ENCODE results near the gene HUS1. TPM values are rescaled to one million over a fixed set of nuclear protein-coding genes. Genes with fewer than 3 reads are reported as not detected.
"Not testable (repeated sequence)": the region's sequence is repeated elsewhere in the genome, so short reads cannot be mapped to it uniquely, and the experiment has no call there.

HUS1 gene
- total RNA-seq, 1 donor from 2014 or later = 19.7 TPM

DNA sequence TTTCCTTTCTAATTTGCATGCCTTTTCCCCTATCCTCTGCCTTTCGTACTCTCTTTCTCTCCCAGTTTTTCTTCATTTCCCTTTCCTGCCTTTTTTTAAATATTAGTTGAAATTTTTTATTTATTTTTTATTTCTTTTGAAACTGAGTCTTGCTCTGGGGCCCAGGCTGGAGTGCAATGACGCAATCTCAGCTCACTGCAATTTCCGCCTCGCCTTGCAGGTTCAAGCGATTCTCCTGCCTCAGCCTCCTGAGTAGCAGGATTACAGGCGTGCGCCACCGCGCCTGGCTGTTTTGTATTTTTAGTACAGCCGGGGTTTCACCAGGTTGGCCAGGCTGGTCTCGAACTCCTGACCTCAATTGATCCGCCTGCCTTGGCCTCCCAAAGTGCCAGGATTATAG is 20.0 kb upstream of the HUS1 start:
- H3K4me3 ChIP-seq (ENCODE audit: low read depth, low read length) = no peak overlapping the region
- H3K27me3 ChIP-seq (ENCODE audit: control insufficient read depth, insufficient read depth, low read length) = no peaks in the 10 kb centered on the region
- DNase-seq (ENCODE audit: low read depth) = no peak
- TF ChIP-seq, protein P1, sequence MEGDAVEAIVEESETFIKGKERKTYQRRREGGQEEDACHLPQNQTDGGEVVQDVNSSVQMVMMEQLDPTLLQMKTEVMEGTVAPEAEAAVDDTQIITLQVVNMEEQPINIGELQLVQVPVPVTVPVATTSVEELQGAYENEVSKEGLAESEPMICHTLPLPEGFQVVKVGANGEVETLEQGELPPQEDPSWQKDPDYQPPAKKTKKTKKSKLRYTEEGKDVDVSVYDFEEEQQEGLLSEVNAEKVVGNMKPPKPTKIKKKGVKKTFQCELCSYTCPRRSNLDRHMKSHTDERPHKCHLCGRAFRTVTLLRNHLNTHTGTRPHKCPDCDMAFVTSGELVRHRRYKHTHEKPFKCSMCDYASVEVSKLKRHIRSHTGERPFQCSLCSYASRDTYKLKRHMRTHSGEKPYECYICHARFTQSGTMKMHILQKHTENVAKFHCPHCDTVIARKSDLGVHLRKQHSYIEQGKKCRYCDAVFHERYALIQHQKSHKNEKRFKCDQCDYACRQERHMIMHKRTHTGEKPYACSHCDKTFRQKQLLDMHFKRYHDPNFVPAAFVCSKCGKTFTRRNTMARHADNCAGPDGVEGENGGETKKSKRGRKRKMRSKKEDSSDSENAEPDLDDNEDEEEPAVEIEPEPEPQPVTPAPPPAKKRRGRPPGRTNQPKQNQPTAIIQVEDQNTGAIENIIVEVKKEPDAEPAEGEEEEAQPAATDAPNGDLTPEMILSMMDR (IDR thresholded peaks at IDR 0.05; ENCODE audit: insufficient read depth, low read length, severe bottlenecking) = no peak
- no peak for FAIRE-seq
- no peaks in the 10 kb centered on the region for H3K36me3 ChIP-seq (ENCODE audit: control insufficient read depth, insufficient read depth, low read length)

DNA sequence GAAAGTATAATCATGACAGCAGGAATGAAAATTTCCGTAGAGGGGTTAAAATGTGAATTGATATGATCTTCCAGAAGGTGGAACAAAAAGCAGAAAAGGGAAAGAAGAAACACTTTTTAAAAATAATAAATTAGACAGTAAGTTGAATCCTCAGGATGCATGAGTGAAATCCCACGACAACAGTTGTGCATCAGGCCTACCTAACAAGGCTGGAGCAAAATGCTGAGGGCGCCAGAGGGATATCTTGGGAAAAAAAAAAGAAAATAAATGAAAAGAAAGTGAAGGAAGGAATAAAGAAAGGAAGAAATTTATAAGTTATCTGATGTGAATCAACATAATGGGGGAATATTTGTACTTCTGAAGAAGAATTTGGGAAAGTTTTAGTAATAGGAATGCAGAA is 13.0 kb upstream of the HUS1 start:
- no peaks in the 10 kb centered on the region for H3K36me3 ChIP-seq (ENCODE audit: control insufficient read depth, insufficient read depth, low read length)

DNA sequence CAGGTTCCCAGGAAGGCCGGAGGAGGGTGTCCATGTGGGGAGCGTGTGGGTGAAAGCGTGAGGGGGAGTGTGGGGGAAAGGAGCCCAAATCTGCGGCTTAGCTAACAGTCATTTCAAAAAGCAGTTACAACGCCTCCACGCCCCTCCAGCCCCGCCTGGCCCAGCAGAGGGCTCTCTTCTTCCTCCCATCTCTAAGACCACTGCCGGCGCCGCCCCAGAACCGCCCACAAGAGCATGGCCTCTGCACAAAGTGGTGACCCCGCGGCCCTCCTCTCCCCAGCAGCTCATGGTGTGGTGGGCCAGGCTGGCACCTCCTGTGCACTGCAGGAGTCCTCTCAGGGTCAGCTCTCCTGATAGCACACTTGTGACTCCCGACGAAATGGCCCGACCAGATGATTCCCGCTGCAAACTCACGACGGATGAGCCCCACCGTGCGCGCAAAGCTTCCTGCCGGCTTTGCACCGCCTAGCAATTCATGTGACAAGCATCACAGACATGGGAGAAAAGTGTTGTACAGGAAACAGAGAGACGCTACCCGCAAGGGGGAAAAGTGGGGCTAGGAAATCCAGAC is 12.4 kb upstream of the HUS1 start:
- TF ChIP-seq, protein P1 (IDR thresholded peaks at IDR 0.05; ENCODE audit: insufficient read depth, low read length, severe bottlenecking) = peak; percentile 78
- Histone ChIP-seq H3K4me3 (ENCODE audit: low read depth, low read length) (peak overlapping the region; percentile 42), H3K27me3 (ENCODE audit: control insufficient read depth, insufficient read depth, low read length) (no peaks in the 10 kb centered on the region), H3K36me3 (ENCODE audit: control insufficient read depth, insufficient read depth, low read length) (no peaks in the 10 kb centered on the region)
- FAIRE-seq (no peak), DNase-seq (ENCODE audit: low read depth) (peak; percentile 48)

More for the DNA sequence above, 13.0 kb upstream of the HUS1 start:
- no peaks in the 10 kb centered on the region for H3K27me3 ChIP-seq (ENCODE audit: control insufficient read depth, insufficient read depth, low read length)
- no peak for DNase-seq (ENCODE audit: low read depth)
- TF ChIP-seq, protein P1 (IDR thresholded peaks at IDR 0.05; ENCODE audit: insufficient read depth, low read length, severe bottlenecking) = no peak
- H3K4me3 ChIP-seq (ENCODE audit: low read depth, low read length) = no peak overlapping the region
- FAIRE-seq = no peak

DNA sequence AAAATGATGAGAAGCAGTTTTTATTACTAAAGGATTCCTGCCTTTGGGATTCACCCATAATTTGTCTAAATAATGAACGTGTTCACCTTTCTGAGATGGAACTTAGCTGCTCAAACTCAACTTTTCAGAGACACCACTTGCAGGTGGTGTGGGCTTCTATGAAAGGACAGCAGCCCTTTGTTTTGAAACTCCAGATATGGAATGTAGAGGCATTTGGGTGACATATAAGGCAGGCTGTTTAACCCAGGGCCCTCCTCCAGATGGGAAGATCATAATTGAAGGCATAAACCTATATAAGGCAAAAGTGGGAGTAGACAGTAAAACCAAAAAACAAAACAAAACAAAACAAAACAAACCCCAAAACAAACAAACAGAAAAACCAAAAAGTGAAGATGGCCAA is 11.9 kb upstream of the HUS1 start:
- TF ChIP-seq, protein P1 (IDR thresholded peaks at IDR 0.05; ENCODE audit: insufficient read depth, low read length, severe bottlenecking) = no peak
- H3K27me3 ChIP-seq (ENCODE audit: control insufficient read depth, insufficient read depth, low read length) = no peaks in the 10 kb centered on the region
- DNase-seq (ENCODE audit: low read depth) (no peak), FAIRE-seq (no peak)
- H3K36me3 ChIP-seq (ENCODE audit: control insufficient read depth, insufficient read depth, low read length) = no peaks in the 10 kb centered on the region
- no peak overlapping the region for H3K4me3 ChIP-seq (ENCODE audit: low read depth, low read length)

DNA sequence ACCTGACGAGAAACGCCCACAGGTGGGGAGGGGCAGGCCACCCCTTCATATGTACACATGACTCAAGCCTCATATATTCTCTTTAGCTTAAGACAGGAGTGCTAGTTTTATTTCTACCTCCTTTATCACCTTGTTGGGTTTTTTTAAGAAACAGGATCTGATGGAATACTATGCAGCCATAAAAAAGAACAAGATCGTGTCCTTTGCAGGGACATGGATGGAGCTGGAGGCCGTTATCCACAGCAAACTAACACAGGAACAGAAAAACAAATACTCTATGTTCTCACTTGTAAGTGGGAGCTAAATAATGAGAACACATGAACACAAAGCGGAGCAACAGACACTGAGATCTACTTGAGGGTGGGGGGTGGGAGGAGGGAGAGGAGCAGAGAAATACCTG is 11.2 kb upstream of the HUS1 start:
- no peak for DNase-seq (ENCODE audit: low read depth)
- Histone ChIP-seq H3K36me3 (ENCODE audit: control insufficient read depth, insufficient read depth, low read length) (no peaks in the 10 kb centered on the region), H3K27me3 (ENCODE audit: control insufficient read depth, insufficient read depth, low read length) (no peaks in the 10 kb centered on the region), H3K4me3 (ENCODE audit: low read depth, low read length) (no peak overlapping the region)
- no peak for FAIRE-seq
- TF ChIP-seq, protein P1 (IDR thresholded peaks at IDR 0.05; ENCODE audit: insufficient read depth, low read length, severe bottlenecking) = no peak

DNA sequence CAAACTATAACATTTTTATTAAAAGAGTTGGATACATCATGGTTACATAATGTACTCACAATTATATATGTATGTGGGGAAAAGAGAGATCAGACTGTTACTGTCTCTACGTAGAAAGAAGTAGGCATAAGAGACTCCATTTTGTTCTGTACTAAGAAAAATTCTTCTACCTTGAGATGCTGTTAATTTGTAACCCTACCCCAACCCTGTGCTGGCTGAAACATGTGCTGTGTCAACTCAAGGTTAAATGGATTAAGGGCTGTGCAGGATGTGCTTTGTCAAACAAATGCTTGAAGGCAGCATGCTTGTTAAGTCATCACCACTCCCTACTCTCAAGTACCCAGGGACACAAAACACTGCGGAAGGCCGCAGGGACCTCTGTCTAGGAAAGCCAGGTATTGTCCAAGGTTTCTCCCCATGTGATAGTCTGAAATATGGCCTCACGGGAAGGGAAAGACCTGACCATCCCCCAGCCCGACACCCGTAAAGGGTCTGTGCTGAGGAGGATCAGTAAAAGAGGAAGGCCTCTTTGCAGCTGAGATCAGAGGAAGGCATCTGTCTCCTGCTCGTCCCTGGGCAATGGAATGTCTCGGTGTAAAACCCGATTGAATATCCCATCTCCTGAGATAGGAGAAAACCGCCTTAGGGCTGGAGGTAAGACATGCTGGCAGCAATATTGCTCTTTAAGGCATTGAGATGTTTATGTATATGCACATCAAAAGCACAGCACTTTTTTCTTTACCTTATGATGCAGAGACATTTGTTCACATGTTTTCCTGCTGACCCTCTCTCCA is 10.4 kb upstream of the HUS1 start:
- FAIRE-seq; DNase-seq (ENCODE audit: low read depth); H3K4me3 ChIP-seq (ENCODE audit: low read depth, low read length); H3K36me3 ChIP-seq (ENCODE audit: control insufficient read depth, insufficient read depth, low read length); H3K27me3 ChIP-seq (ENCODE audit: control insufficient read depth, insufficient read depth, low read length): not testable (repeated sequence)

All from bronchial epithelial cell (primary cell).